A673 (cell line): ENCODE results near the gene AGPAT2.

Experiments used
- CTCF ChIP-seq: fragments of 300-800, 200-600 bp; sonication (generic); conservative IDR thresholded peaks from 2 replicates; pipeline ENCODE4 v1.5.1; 2017; ENCODE audit warnings: low read depth, mild to moderate bottlenecking, antibody characterized with exemption, low read length, moderate library complexity, mixed read lengths
- EZH2 ChIP-seq: fragments of 200-600 bp; sonication (generic); IDR thresholded peaks from 2 replicates; pipeline ENCODE4 v1.6.1; 2017; ENCODE audit warnings: borderline replicate concordance, low read depth, mild to moderate bottlenecking, mixed read lengths, antibody characterized with exemption, low read length; ENCODE audit not compliant: poor library complexity, severe bottlenecking

GRCh38 chr9:136682710-136683109 is 4.5 kb downstream of the AGPAT2 start:
- no peak for TF ChIP-seq CTCF
- no peak for TF ChIP-seq EZH2
